Natural killer cell (primary cell): ENCODE results near the gene INPP4A. TPM values are rescaled to one million over a fixed set of nuclear protein-coding genes. Genes with fewer than 3 reads are reported as not detected.
A peak's percentile ranks its signal among the peaks of the same experiment; 100 is the strongest.

Experiments
- ATAC-seq, 3 donors: fragments of 150-1000 bp in 2 of 3; fragments of 200-7000 bp in 1 of 3; cut with Tn5 transposase; 1 replicate in 1 of 3; 2 replicates in 2 of 3; pipeline ENCODE4 v1.10.0; 2021; ENCODE audit warnings: mild to moderate bottlenecking in 2 of 3, moderate library complexity in 2 of 3
- DNase-seq, 2 donors: peaks; one replicate each; pipeline versions ENCODE4 v3.0.0 to v3.0.0-alpha.2; 2013 to 2021; ENCODE audit warnings: mixed read lengths in 1 of 2
- H3K27ac ChIP-seq: one replicate; pipeline ENCODE4 v1.5.1; 2013; ENCODE audit warnings: mild to moderate bottlenecking, low read length
- H3K27me3 ChIP-seq: one replicate; pipeline ENCODE4 v1.6.1; 2013; ENCODE audit warnings: low read length; ENCODE audit not compliant: control insufficient read depth, insufficient read depth
- H3K36me3 ChIP-seq: one replicate; pipeline ENCODE4 v1.6.1; 2013; ENCODE audit warnings: low read length; ENCODE audit not compliant: control insufficient read depth, insufficient read depth
- H3K4me1 ChIP-seq: one replicate; pipeline ENCODE4 v1.6.1; 2013; ENCODE audit warnings: low read length; ENCODE audit not compliant: control insufficient read depth, insufficient read depth
- H3K4me3 ChIP-seq: one replicate; pipeline ENCODE4 v1.5.1; 2013; ENCODE audit warnings: low read length
- H3K9me3 ChIP-seq: one replicate; pipeline ENCODE4 v1.6.1; 2013; ENCODE audit warnings: low read length; ENCODE audit not compliant: control insufficient read depth, insufficient read depth
- H3K27ac Mint-ChIP-seq, 2 donors: one replicate each; pipeline ENCODE4 v1.8.0; 2022; ENCODE audit warnings: mild to moderate bottlenecking in 2 of 2, mixed read lengths in 2 of 2, moderate library complexity in 1 of 2
- H3K27me3 Mint-ChIP-seq, 2 donors: one replicate each; pipeline ENCODE4 v1.8.0; 2022; ENCODE audit warnings: low read depth in 2 of 2, mixed read lengths in 2 of 2
- H3K36me3 Mint-ChIP-seq: one replicate; pipeline ENCODE4 v1.8.0; 2022; ENCODE audit warnings: mixed read lengths
- H3K4me1 Mint-ChIP-seq, 2 donors: one replicate each; pipeline ENCODE4 v1.8.0; 2022; ENCODE audit warnings: mixed read lengths in 2 of 2
- H3K4me3 Mint-ChIP-seq: one replicate; pipeline ENCODE4 v1.8.0; 2022; ENCODE audit warnings: mild to moderate bottlenecking, moderate library complexity, mixed read lengths
- H3K9me3 Mint-ChIP-seq, 2 donors: one replicate each; pipeline ENCODE4 v1.8.0; 2022; ENCODE audit warnings: mixed read lengths in 2 of 2
- WGBS: methylation state at CpG from one replicate; pipeline ENCODE4 v1.1.7; 2013; ENCODE audit warnings: missing lambda C conversion rate; ENCODE audit not compliant: insufficient coverage; 5-methylcytosine and 5-hydroxymethylcytosine counted together
- intact Hi-C: fragments of 100-400 bp; cut with micrococcal nuclease; formaldehyde crosslinking; loops from one replicate; pipeline ENCODE4 v1.14.2; 2022
- total RNA-seq, 4 donors: library from RNA; stranded (reverse); fragments of 120-200 nt in 1 of 4; gene quantifications; one replicate each; pipeline versions ENCODE4 v1.2.3 to v1.2.4, GENCODE V29; 2013 to 2022
- TF ChIP-seq, protein P1 (sequence below): fragments of 200-600 bp; IDR thresholded peaks from one replicate; pipeline ENCODE4 v1.8.0; 2022; ENCODE audit warnings: antibody characterized with exemption

The INPP4A gene
- total RNA-seq, 3 donors from 2014 or later (not counting 1 experiment from before 2014, with no cell fraction given), result 192 to 243 (median 225) TPM

GRCh38 chr2:98514879-98515249, 70.2 kb downstream of the INPP4A start:
- Mint-ChIP-seq H3K27me3 (no peaks in the 10 kb centered on the region), H3K9me3 (no peaks in the 10 kb centered on the region)

DNA sequence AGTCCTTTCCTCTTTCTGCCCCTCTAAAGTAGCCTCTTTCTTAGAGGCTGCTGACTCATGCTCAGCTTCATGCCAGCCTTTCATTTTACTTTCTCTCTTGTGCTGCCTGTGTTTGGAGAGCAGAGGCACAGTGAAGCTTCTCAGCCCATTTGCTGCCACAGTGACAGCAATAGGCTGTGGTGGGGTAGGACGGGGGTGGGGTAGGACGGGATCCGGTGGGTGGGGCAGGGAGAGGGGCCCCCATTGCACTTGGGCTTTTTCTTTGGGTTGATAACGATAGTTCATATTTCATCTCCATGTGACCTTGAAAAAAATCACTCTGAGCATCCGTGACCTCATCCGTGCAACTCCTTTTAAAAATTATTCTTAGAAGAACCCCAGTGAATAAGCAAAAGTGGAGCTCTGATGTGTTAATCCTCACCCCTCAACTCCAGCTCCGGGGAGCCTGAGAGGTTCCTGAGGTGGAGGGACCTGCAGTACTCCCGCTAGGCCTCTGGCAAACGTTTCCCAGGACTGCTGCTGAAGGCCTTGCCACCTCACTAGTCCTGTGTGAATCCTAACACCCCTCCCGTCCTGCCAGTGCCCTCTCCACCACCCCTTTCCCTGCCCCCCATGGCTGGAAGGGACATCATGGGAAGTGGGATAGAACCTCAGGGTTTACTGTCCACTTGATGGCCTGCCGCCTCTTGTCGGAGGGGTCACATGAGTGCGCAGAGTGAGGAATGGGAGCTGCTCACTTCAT, 70.8 kb downstream of the INPP4A start:
- Mint-ChIP-seq H3K27me3 (no peaks in the 10 kb centered on the region), H3K4me1 (peaks cover 79 to 89% of the 10 kb centered on the region in 2 donors), H3K4me3 (peak overlapping the region; percentile 21), H3K9me3 (no peaks in the 10 kb centered on the region), H3K27ac (peak overlapping the region; percentile 34 to 85), H3K36me3 (no peaks in the 10 kb centered on the region)
- Histone ChIP-seq H3K9me3 (no peaks in the 10 kb centered on the region), H3K4me1 (peaks cover 71% of the 10 kb centered on the region), H3K4me3 (no peak overlapping the region), H3K27me3 (no peaks in the 10 kb centered on the region), H3K27ac (no peak overlapping the region), H3K36me3 (peaks cover 12% of the 10 kb centered on the region)
- ATAC-seq (peak; percentile 50 to 65 (median 54)), DNase-seq (peak in 1 of 2 donors; percentile 33)
- TF ChIP-seq, protein P1, sequence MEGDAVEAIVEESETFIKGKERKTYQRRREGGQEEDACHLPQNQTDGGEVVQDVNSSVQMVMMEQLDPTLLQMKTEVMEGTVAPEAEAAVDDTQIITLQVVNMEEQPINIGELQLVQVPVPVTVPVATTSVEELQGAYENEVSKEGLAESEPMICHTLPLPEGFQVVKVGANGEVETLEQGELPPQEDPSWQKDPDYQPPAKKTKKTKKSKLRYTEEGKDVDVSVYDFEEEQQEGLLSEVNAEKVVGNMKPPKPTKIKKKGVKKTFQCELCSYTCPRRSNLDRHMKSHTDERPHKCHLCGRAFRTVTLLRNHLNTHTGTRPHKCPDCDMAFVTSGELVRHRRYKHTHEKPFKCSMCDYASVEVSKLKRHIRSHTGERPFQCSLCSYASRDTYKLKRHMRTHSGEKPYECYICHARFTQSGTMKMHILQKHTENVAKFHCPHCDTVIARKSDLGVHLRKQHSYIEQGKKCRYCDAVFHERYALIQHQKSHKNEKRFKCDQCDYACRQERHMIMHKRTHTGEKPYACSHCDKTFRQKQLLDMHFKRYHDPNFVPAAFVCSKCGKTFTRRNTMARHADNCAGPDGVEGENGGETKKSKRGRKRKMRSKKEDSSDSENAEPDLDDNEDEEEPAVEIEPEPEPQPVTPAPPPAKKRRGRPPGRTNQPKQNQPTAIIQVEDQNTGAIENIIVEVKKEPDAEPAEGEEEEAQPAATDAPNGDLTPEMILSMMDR, result no peak
- WGBS, result 70% methylated on average over 10 of the region's 13 CpGs
- intact Hi-C loops, result no loop called here

More at GRCh38 chr2:98514879-98515249, 70.2 kb downstream of the INPP4A start:
- H3K9me3 ChIP-seq, result no peaks in the 10 kb centered on the region
- intact Hi-C loops, result no loop called here
- Mint-ChIP-seq H3K36me3 (no peaks in the 10 kb centered on the region), H3K27ac (peak overlapping the region; percentile 34 to 85), H3K4me3 (peak overlapping the region; percentile 21), H3K4me1 (peaks cover 84 to 95% of the 10 kb centered on the region in 2 donors)
- no peak for ATAC-seq
- no peak for DNase-seq
- no peak overlapping the region for H3K4me3 ChIP-seq
- TF ChIP-seq, protein P1, result no peak
- peaks cover 77% of the 10 kb centered on the region for H3K4me1 ChIP-seq
- H3K36me3 ChIP-seq, result peaks cover 8% of the 10 kb centered on the region
- 68% methylated on average over 4 of the region's 4 CpGs for WGBS
- no peak overlapping the region for H3K27ac ChIP-seq
- H3K27me3 ChIP-seq, result no peaks in the 10 kb centered on the region

- TF ChIP-seq, protein P1, result no peak
- Histone ChIP-seq H3K36me3 (peaks cover 18% of the 10 kb centered on the region), H3K4me1 (peaks cover 60% of the 10 kb centered on the region), H3K27ac (no peak overlapping the region), H3K4me3 (no peak overlapping the region), H3K27me3 (no peaks in the 10 kb centered on the region), H3K9me3 (no peaks in the 10 kb centered on the region)
- ATAC-seq (peak in 1 of 3 donors; percentile 41), DNase-seq (no peak)
- Mint-ChIP-seq H3K4me1 (peaks cover 71 to 82% of the 10 kb centered on the region in 2 donors), H3K36me3 (no peaks in the 10 kb centered on the region), H3K4me3 (no peak overlapping the region), H3K9me3 (no peaks in the 10 kb centered on the region), H3K27me3 (no peaks in the 10 kb centered on the region), H3K27ac (peak overlapping the region; percentile 34 to 83)
- intact Hi-C loops, result no loop called here
- 100% methylated on average over 2 of the region's 3 CpGs for WGBS
Observed at GRCh38 chr2:98516571-98516970, 71.9 kb downstream of the INPP4A start.
